ENCODE measurements around the gene FNBP1L. TPM values are rescaled to one million over a fixed set of nuclear protein-coding genes. Genes with fewer than 3 reads are reported as not detected.

FNBP1L gene
- total and polyA plus RNA-seq, 2 donors (not counting 1 experiment from before 2014, with no cell fraction given): 0.86 to 5.4 TPM

GRCh38 chr1:93585059-93585966 is 137.4 kb downstream of the FNBP1L start:
- Histone ChIP-seq H2AFZ (ENCODE audit: insufficient read depth, low read depth, low read length, poor library complexity, severe bottlenecking) (no peak overlapping the region), H3K27ac (ENCODE audit: low read length in 2 of 2) (no peak overlapping the region), H3K27me3 (replicated peaks in 1 of 4; ENCODE audit: control extremely low read depth in 1 of 4, control insufficient read depth in 3 of 4, insufficient read depth in 4 of 4, low read length in 3 of 4) (no peaks in the 10 kb centered on the region), H3K9ac (ENCODE audit: low read length) (no peak overlapping the region), H3K9me3 (ENCODE audit: control extremely low read depth in 1 of 3, control insufficient read depth in 2 of 3, insufficient read depth in 1 of 3, low read length in 2 of 3) (no peaks in the 10 kb centered on the region), H4K20me1 (ENCODE audit: control insufficient read depth, insufficient read depth, low read length, poor library complexity, severe bottlenecking) (no peaks in the 10 kb centered on the region), H3K79me2 (ENCODE audit: control insufficient read depth, insufficient read depth, low read length) (no peaks in the 10 kb centered on the region), H3K4me3 (ENCODE audit: control extremely low read depth in 1 of 5, extremely low read depth in 1 of 5, insufficient read depth in 1 of 5, low read depth in 2 of 5, low read length in 4 of 5) (no peak overlapping the region), H3K4me2 (replicated peaks; ENCODE audit: low read depth, low read length, poor library complexity, severe bottlenecking) (no peak overlapping the region), H3K4me1 (ENCODE audit: control insufficient read depth in 2 of 2, insufficient read depth in 2 of 2, low read length in 2 of 2) (no peaks in the 10 kb centered on the region), H3K36me3 (replicated peaks in 1 of 2; ENCODE audit: control extremely low read depth in 1 of 2, control insufficient read depth in 1 of 2, extremely low read depth in 1 of 2, insufficient read depth in 2 of 2, low read length in 1 of 2) (peaks cover 0 to 60% of the 10 kb centered on the region in 2 experiments)
- over 99% methylated on average over 10 of the region's 13 CpGs for WGBS (ENCODE audit: insufficient coverage)
- Mint-ChIP-seq H3K4me3 (no peak overlapping the region), H3K4me1 (peaks cover 3% of the 10 kb centered on the region), H3K27ac (no peak overlapping the region), H3K9me3 (ENCODE audit: insufficient read depth) (no peaks in the 10 kb centered on the region), H3K27me3 (no peaks in the 10 kb centered on the region)
- CTCF ChIA-PET: no interaction called here
- POLR2A ChIA-PET: no interaction called here
- DNase-seq: no peak
- ATAC-seq (ENCODE audit: low read depth): no peak
- intact Hi-C loops (cut with micrococcal nuclease): no loop called here
- no peak for TF ChIP-seq EZH2 (IDR thresholded peaks at IDR 0.05; ENCODE audit: borderline replicate concordance, insufficient read depth, low read depth, low read length, poor library complexity, severe bottlenecking)

GRCh38 chr1:93587354-93587753 is 139.4 kb downstream of the FNBP1L start:
- DNase-seq (no peak), ATAC-seq (ENCODE audit: low read depth) (no peak)
- H3K9ac ChIP-seq (ENCODE audit: low read length): no peak overlapping the region
- H3K27me3 Mint-ChIP-seq: no peaks in the 10 kb centered on the region
- WGBS (ENCODE audit: insufficient coverage): 95% methylated on average over 4 of the region's 5 CpGs
- H3K9me3 Mint-ChIP-seq (ENCODE audit: insufficient read depth): no peaks in the 10 kb centered on the region
- no peaks in the 10 kb centered on the region for H3K9me3 ChIP-seq (ENCODE audit: control extremely low read depth in 1 of 3, control insufficient read depth in 2 of 3, insufficient read depth in 1 of 3, low read length in 2 of 3)
- peaks cover 0 to 55% of the 10 kb centered on the region in 2 experiments for H3K36me3 ChIP-seq (replicated peaks in 1 of 2; ENCODE audit: control extremely low read depth in 1 of 2, control insufficient read depth in 1 of 2, extremely low read depth in 1 of 2, insufficient read depth in 2 of 2, low read length in 1 of 2)
- peaks cover 10 to 13% of the 10 kb centered on the region in 2 donors for H3K4me1 ChIP-seq (ENCODE audit: control insufficient read depth in 2 of 2, insufficient read depth in 2 of 2, low read length in 2 of 2)
- no peak for TF ChIP-seq EZH2 (IDR thresholded peaks at IDR 0.05; ENCODE audit: borderline replicate concordance, insufficient read depth, low read depth, low read length, poor library complexity, severe bottlenecking)
- no peak for TF ChIP-seq CTCF (IDR thresholded peaks at IDR 0.05)
- no peak overlapping the region for H2AFZ ChIP-seq (ENCODE audit: insufficient read depth, low read depth, low read length, poor library complexity, severe bottlenecking)
- H3K27me3 ChIP-seq (replicated peaks in 1 of 4; ENCODE audit: control extremely low read depth in 1 of 4, control insufficient read depth in 3 of 4, insufficient read depth in 4 of 4, low read length in 3 of 4): no peaks in the 10 kb centered on the region
- H3K27ac ChIP-seq (ENCODE audit: low read length in 2 of 2): no peak overlapping the region
- no peaks in the 10 kb centered on the region for H4K20me1 ChIP-seq (ENCODE audit: control insufficient read depth, insufficient read depth, low read length, poor library complexity, severe bottlenecking)
- intact Hi-C loops (cut with micrococcal nuclease): no loop called here
- no peak overlapping the region for H3K4me3 ChIP-seq (ENCODE audit: control extremely low read depth in 1 of 5, extremely low read depth in 1 of 5, insufficient read depth in 1 of 5, low read depth in 2 of 5, low read length in 4 of 5)
- H3K27ac Mint-ChIP-seq: no peak overlapping the region
- peaks cover 18% of the 10 kb centered on the region for H3K4me1 Mint-ChIP-seq
- H3K4me2 ChIP-seq (replicated peaks; ENCODE audit: low read depth, low read length, poor library complexity, severe bottlenecking): no peak overlapping the region
- no peaks in the 10 kb centered on the region for H3K79me2 ChIP-seq (ENCODE audit: control insufficient read depth, insufficient read depth, low read length)
- H3K4me3 Mint-ChIP-seq: no peak overlapping the region
- POLR2A ChIA-PET: no interaction called here
- CTCF ChIA-PET: interaction anchor here (0.6 to 1.5 kb wide), 2 partner anchors 42 to 242 kb away, joined by 3 read pairs; partner anchors contain the start of gene DR1
